GM12878 (cell line): Measurements from ENCODE around the gene FAM20B. TPM values are rescaled to one million over a fixed set of nuclear protein-coding genes. Genes with fewer than 3 reads are reported as not detected.

Experiments used
- BACH1 ChIP-seq: fragments of 450-650 bp; IDR thresholded peaks from 2 replicates; pipeline ENCODE4 v1.6.1; 2017; ENCODE audit warnings: mild to moderate bottlenecking, borderline replicate concordance
- BMI1 ChIP-seq: fragments of 450-650 bp; IDR thresholded peaks from 2 replicates; pipeline ENCODE4 v1.6.1; 2016; ENCODE audit warnings: mild to moderate bottlenecking, moderate library complexity, borderline replicate concordance
- CBFB ChIP-seq: IDR thresholded peaks from 2 replicates; pipeline ENCODE4 v1.6.1; 2016; ENCODE audit warnings: antibody characterized with exemption, low read depth
- CHD1 ChIP-seq: IDR thresholded peaks from 2 replicates; pipeline ENCODE4 v1.6.1; 2012; ENCODE audit warnings: low read depth, low read length, improper control_type of control experiment
- E2F8 ChIP-seq: fragments of 450-650 bp; IDR thresholded peaks from 2 replicates; pipeline ENCODE4 v1.6.1; 2018; ENCODE audit warnings: mild to moderate bottlenecking, low read depth, moderate library complexity; ENCODE audit not compliant: partially characterized antibody
- EP300 ChIP-seq, 2 experiments: fragments of 150-350 bp in 1 of 2; IDR thresholded peaks; 2 replicates each; pipeline ENCODE4 v1.6.1; 2011 to 2012; ENCODE audit warnings: low read depth in 2 of 2, low read length in 2 of 2, borderline replicate concordance in 1 of 2, improper control_type of control experiment in 1 of 2, inconsistent platforms in 1 of 2; ENCODE audit not compliant: control insufficient read depth in 1 of 2
- HDAC6 ChIP-seq: fragments of 200-600 bp; sonication (generic); IDR thresholded peaks from one replicate; pipeline ENCODE4 v1.8.0; 2017; ENCODE audit warnings: antibody characterized with exemption; ENCODE audit not compliant: unreplicated experiment
- JUND ChIP-seq: IDR thresholded peaks from 2 replicates; pipeline ENCODE4 v1.6.1; 2012; ENCODE audit warnings: low read depth, mild to moderate bottlenecking, low read length, improper control_type of control experiment, moderate library complexity
- KDM1A ChIP-seq: fragments of 200-600 bp; sonication (generic); IDR thresholded peaks from 2 replicates; pipeline ENCODE4 v1.6.1; 2016; ENCODE audit warnings: borderline replicate concordance
- MEF2A ChIP-seq: IDR thresholded peaks from 2 replicates; pipeline ENCODE4 v1.6.1; 2011; ENCODE audit warnings: low read depth, mild to moderate bottlenecking, low read length, moderate library complexity; ENCODE audit not compliant: insufficient read depth
- MTA2 ChIP-seq: fragments of 450-650 bp; IDR thresholded peaks from 2 replicates; pipeline ENCODE4 v1.6.1; 2016; ENCODE audit warnings: low read depth, mild to moderate bottlenecking, moderate library complexity
- POLR2AphosphoS5 ChIP-seq: IDR thresholded peaks from 2 replicates; pipeline ENCODE4 v1.6.1; 2011; ENCODE audit warnings: mild to moderate bottlenecking, low read length, inconsistent platforms
- RB1 ChIP-seq: fragments of 450-650 bp; formaldehyde crosslinking; IDR thresholded peaks from 2 replicates; pipeline ENCODE4 v1.6.1; 2017; ENCODE audit warnings: mild to moderate bottlenecking, borderline replicate concordance
- RUNX3 ChIP-seq: IDR thresholded peaks from 2 replicates; pipeline ENCODE4 v1.6.1; 2012; ENCODE audit warnings: low read length, inconsistent platforms
- SMC3 ChIP-seq: IDR thresholded peaks from 2 replicates; pipeline ENCODE4 v1.6.1; 2011; ENCODE audit warnings: low read length, improper control_type of control experiment, borderline replicate concordance
- STAT1 ChIP-seq: fragments of 450-650 bp; conservative IDR thresholded peaks from 2 replicates; pipeline ENCODE4 v1.6.1; 2014; ENCODE audit warnings: antibody characterized with exemption, mild to moderate bottlenecking
- TARDBP ChIP-seq: IDR thresholded peaks from 2 replicates; pipeline ENCODE4 v1.6.1; 2016; ENCODE audit warnings: borderline replicate concordance
- TCF7 ChIP-seq: IDR thresholded peaks from 2 replicates; pipeline ENCODE4 v1.6.1; 2014; ENCODE audit warnings: antibody characterized with exemption, borderline replicate concordance
- YBX1 ChIP-seq: fragments of 450-650 bp; IDR thresholded peaks from 2 replicates; pipeline ENCODE4 v1.6.1; 2016; ENCODE audit warnings: antibody characterized with exemption
- ZNF687 ChIP-seq: fragments of 450-650 bp; IDR thresholded peaks from 2 replicates; pipeline ENCODE4 v1.6.1; 2017; ENCODE audit warnings: mild to moderate bottlenecking, moderate library complexity
- polyA plus RNA-seq, 11 experiments: library from polyadenylated mRNA; depleted of rRNA in 4 of 11; unstranded in 6 of 11; stranded (reverse) in 5 of 11; fragments of >200 nt; fragmentation: Nextera tagmentation in 4 of 11; fragmentation: Illumina TruSeq in 1 of 11; extraction: Ambion mirVana in 4 of 11; extraction: Trizol in 1 of 11; gene quantifications; 1 replicate in 1 of 11; 2 replicates in 10 of 11; pipeline versions ENCODE4 v1.2.1 to v1.2.3, GENCODE V29; 2011 to 2016; ENCODE audit warnings: inconsistent platforms in 2 of 11, missing spikeins in 2 of 11, low read depth in 1 of 11
- total RNA-seq, 4 experiments: library from RNA; depleted of rRNA in 3 of 4; stranded (reverse); fragments of >200 nt in 3 of 4; fragmentation: Illumina TruSeq in 1 of 4; extraction: Trizol in 1 of 4; gene quantifications; 2 replicates each; pipeline versions ENCODE4 v1.2.1 to v1.2.3, GENCODE V29; 2013 to 2021
- TF ChIP-seq, protein P1 (sequence below): fragments of 450-650 bp; conservative IDR thresholded peaks from 2 replicates; pipeline ENCODE4 v1.6.1; 2017; ENCODE audit warnings: mild to moderate bottlenecking, moderate library complexity

FAM20B gene
- total and polyA plus RNA-seq, 10 of the 15 experiments (the other 5 are each of a cell fraction or from before 2014, with no cell fraction given) = 2.4 to 25.6 (median 12.8) TPM

DNA sequence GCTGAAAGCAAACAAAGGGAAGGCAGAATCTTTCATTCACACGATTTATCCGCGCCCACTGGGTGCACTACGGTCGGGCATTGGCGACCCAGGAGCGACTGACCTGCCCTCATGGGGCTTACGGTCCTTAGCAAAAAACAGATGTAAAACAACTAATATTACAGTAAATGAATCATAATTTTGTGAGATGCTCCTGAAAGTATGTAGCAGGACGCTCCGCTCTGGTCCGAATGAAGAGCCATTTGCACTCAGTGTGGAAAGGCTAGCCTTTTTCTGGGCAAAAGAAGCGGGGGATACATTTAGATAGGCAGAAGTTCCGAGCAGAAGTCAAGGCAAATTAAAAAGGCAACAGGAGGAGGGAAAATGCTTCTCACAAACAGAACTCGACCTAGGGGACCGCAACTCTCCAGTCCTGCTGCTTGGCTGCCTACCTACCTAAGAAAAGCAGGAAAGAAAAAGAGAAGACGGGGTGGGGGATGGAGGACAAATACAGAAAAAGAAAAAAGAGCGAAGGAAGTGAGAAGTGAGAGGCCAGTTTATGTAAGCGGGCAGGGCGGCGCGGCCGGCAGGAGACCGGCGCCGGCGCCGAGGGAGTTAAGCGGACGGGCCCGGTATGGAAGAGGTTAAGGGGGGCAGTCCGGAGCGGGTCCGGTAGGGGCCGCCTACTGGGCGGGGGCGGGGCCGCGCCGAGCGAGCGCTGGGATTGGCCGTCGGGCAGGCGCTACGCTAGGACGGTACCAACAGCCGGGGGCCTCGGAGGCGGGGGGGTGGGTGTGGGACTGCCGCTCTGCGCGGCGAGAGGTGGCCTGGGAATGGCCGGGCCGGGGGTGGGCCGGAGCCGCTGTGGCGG is at the start of gene FAM20B (continued):
- no peak for TF ChIP-seq ZNF687
- no peak for TF ChIP-seq E2F8
- TF ChIP-seq RUNX3 = no peak
- TF ChIP-seq MTA2 = 0 out of 2 replicates have a peak, but pooled peaks have one; percentile 19
- TF ChIP-seq SMC3 = no peak
- TF ChIP-seq STAT1 = no peak
- no peak for TF ChIP-seq POLR2AphosphoS5
- TF ChIP-seq, protein P1, sequence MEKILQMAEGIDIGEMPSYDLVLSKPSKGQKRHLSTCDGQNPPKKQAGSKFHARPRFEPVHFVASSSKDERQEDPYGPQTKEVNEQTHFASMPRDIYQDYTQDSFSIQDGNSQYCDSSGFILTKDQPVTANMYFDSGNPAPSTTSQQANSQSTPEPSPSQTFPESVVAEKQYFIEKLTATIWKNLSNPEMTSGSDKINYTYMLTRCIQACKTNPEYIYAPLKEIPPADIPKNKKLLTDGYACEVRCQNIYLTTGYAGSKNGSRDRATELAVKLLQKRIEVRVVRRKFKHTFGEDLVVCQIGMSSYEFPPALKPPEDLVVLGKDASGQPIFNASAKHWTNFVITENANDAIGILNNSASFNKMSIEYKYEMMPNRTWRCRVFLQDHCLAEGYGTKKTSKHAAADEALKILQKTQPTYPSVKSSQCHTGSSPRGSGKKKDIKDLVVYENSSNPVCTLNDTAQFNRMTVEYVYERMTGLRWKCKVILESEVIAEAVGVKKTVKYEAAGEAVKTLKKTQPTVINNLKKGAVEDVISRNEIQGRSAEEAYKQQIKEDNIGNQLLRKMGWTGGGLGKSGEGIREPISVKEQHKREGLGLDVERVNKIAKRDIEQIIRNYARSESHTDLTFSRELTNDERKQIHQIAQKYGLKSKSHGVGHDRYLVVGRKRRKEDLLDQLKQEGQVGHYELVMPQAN = no peak
- no peak for TF ChIP-seq YBX1
- TF ChIP-seq TARDBP = no peak
- no peak for TF ChIP-seq CBFB
- TF ChIP-seq BMI1 = no peak
- TF ChIP-seq TCF7 = no peak
- no peak for TF ChIP-seq EP300 (IDR thresholded peaks at IDR 0.05; ENCODE audit: borderline replicate concordance in 1 of 2, control insufficient read depth in 1 of 2, low read depth in 2 of 2, low read length in 2 of 2)
- peak; percentile 87 for TF ChIP-seq JUND
- TF ChIP-seq KDM1A = no peak
- TF ChIP-seq BACH1 = no peak
- TF ChIP-seq HDAC6 = no peak
- peak; percentile 94; the same call in 1 of the 2 replicates for TF ChIP-seq CHD1
- no peak for TF ChIP-seq MEF2A
- TF ChIP-seq RB1 = 0 out of 2 replicates have a peak, but pooled peaks have one; percentile 20
